Epithelial cell of esophagus (primary cell): ENCODE measurements around the gene IL1R2.
A peak's percentile ranks its signal among the peaks of the same experiment; 100 is the strongest.

ENCODE experiments used
- DNase-seq: peaks from one replicate; pipeline ENCODE4 v3.0.0; 2010; ENCODE audit warnings: low read depth
- H3K4me3 ChIP-seq: 2 replicates; pipeline ENCODE4 v1.5.1; 2011; ENCODE audit warnings: mild to moderate bottlenecking, low read length, control low read depth
- TF ChIP-seq, protein P1 (sequence below): IDR thresholded peaks from 2 replicates; pipeline ENCODE4 v1.5.1; 2011; ENCODE audit warnings: low read depth, mild to moderate bottlenecking, low read length, control low read depth, inconsistent platforms; ENCODE audit not compliant: insufficient read depth; ENCODE audit errors: missing control alignments

The IL1R2 gene

DNA sequence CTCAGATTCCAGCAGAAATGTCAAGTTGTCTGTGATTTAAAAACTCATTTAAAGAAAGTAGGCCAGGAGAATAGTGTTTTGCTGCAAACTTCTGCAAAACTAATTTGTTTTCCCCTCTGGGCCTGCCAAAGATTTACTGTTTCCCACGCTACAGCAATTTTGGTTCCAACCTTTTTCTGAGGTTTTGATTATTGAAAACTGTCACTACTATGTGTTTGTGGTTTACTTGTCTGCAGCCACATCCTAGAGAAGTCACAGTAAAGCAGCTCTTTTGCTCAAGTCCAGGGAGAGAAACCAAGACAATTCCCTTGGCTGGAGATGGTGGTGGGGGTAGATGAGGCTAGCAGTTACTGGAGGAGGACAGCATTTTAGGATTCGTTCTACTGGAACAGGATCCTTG lies 12.8 kb downstream of the IL1R2 start:
- DNase-seq: no peak
- TF ChIP-seq, protein P1, sequence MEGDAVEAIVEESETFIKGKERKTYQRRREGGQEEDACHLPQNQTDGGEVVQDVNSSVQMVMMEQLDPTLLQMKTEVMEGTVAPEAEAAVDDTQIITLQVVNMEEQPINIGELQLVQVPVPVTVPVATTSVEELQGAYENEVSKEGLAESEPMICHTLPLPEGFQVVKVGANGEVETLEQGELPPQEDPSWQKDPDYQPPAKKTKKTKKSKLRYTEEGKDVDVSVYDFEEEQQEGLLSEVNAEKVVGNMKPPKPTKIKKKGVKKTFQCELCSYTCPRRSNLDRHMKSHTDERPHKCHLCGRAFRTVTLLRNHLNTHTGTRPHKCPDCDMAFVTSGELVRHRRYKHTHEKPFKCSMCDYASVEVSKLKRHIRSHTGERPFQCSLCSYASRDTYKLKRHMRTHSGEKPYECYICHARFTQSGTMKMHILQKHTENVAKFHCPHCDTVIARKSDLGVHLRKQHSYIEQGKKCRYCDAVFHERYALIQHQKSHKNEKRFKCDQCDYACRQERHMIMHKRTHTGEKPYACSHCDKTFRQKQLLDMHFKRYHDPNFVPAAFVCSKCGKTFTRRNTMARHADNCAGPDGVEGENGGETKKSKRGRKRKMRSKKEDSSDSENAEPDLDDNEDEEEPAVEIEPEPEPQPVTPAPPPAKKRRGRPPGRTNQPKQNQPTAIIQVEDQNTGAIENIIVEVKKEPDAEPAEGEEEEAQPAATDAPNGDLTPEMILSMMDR: no peak
- H3K4me3 ChIP-seq: no peak overlapping the region

DNA sequence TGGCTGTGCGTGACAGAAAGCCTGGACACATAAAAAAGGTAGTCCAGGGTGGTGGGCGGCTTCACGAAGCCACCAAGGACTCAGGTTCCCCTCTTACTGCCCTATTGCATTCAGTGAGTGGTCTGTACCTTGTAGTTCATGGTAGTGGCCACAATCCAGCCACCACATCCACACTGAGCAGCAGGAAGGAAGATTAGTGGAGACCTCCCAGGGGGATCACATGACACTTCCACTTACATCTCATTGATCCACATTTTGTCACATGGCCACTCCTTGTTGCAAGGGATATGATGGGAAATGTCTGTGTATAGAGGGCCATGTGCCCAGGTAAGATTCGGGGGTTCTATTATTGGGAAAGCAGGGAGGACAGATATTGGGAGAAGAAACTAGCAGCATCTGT lies 13.7 kb downstream of the IL1R2 start:
- no peak overlapping the region for H3K4me3 ChIP-seq
- DNase-seq: no peak
- TF ChIP-seq, protein P1: no peak

DNA sequence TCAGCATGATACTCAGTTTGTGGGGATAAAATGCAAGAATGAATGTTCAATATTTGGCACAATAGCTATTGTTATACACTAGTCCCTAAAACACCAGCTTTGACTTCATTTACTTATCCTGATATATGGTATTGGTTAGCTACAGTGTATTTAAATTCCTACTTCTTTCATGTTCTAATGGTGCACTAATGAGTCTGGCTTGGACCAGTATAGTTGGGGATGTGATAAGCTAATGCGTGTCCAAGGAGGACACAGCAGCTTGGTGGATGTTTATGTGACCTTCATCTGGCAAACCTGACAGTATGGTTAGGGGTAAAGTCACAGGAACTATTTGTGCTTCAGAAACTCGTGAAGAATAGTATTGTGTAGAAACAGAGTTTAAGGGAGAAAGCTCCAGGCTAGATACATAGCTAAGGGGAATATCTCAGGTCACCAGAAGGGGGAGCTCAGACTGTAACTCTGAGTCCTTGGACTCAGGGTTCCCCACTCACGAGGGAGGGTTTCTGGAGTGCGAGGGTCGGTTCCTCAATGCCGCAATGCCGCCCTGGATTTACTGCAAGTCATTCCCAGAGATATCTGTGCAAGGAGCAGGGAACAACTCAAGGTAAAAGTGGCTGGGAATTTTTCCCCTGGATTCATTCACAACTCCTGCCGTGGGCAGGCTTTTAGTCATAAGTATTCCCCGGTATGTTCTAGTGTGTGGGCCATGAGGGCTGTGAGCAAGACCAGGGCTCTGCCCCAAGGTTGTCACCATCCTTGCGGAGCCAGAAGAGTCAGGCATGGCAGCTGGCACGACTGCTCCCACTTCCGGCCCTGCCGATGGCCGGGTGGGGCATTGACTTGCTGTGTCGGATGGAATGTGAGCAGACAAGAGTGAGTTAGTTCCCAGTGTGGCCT lies 14.5 kb downstream of the IL1R2 start:
- TF ChIP-seq, protein P1: peak; percentile 70
- H3K4me3 ChIP-seq: no peak overlapping the region
- peak; percentile 55 for DNase-seq

DNA sequence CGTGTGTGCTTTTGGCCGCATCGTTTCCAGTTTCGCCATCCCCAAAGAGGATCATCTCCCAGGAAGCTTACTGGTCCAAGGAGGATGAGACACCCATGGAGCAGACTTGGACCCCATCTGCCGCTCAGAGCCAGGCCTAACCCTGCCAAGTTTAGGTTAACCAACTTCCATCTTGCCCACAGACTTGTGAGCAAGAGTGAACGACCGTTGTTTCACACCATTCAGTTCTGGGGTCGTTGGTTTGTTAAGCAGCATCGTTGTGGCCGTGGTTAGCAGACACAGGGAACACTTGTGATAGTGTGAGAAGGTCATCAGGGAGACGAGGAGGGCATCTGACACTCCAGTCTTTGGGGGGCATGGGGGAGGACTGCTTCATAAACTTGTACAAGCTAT lies 15.1 kb downstream of the IL1R2 start:
- H3K4me3 ChIP-seq: no peak overlapping the region
- DNase-seq: no peak
- TF ChIP-seq, protein P1: no peak

DNA sequence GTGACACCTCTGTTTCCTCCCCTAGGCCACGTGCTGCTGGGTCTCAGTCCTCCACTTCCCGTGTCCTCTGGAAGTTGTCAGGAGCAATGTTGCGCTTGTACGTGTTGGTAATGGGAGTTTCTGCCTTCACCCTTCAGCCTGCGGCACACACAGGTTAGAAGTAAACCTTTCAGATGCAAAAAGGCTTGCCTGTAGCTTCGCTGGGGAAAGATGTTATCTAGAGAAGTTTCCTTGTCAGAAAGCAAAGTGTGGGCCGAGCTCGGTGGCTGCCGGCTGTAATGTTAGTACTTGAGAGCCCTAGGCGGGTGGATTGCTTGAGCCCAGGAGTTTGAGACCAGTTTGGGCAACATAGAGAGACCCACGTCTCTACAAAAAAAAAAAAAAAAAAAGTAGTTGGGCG lies 16.7 kb downstream of the IL1R2 start:
- DNase-seq: no peak
- H3K4me3 ChIP-seq: no peak overlapping the region
- TF ChIP-seq, protein P1: no peak

DNA sequence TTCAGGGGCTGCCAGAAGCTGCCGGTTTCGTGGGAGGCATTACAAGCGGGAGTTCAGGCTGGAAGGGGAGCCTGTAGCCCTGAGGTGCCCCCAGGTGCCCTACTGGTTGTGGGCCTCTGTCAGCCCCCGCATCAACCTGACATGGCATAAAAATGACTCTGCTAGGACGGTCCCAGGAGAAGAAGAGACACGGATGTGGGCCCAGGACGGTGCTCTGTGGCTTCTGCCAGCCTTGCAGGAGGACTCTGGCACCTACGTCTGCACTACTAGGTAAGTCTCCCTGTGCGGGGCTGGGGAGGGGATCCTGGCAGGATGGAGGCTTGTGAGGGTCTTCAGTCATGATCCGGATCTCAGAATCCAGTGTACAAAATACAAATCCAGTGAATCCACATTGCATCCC lies 17.8 kb downstream of the IL1R2 start:
- H3K4me3 ChIP-seq: no peak overlapping the region
- no peak for DNase-seq
- TF ChIP-seq, protein P1: no peak

DNA sequence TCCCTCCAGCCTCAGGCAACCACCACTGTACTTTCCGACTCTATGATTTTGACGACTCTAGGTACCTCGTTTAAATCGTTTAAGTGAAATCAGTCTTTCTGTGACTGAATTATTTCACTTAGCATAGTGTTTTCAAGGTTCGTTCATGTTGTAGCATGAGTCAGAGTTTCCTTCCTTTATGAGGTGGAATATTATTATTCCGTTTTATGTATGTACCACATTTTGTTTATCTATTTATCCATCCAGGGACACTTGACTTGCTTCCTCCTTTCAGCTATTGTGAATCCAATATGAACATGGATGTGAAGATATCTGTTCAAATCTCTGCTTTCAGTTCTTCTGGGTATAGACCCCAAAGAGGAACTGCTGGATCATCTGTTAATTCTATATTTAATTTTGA lies 19.1 kb downstream of the IL1R2 start:
- no peak for DNase-seq
- no peak overlapping the region for H3K4me3 ChIP-seq
- TF ChIP-seq, protein P1: no peak
